Stimulated activated CD4-positive, alpha-beta T cell treated with anti-CD3 and anti-CD28 coated beads, Interleukin-4, amount 100 ng/mL, for 24 hours (primary cell): ENCODE measurements around the gene SELL.
A peak's percentile ranks its signal among the peaks of the same experiment; 100 is the strongest.
"Not testable (repeated sequence)": the region's sequence is repeated elsewhere in the genome, so short reads cannot be mapped to it uniquely, and the experiment has no call there.

Experiments
- DNase-seq: peaks from one replicate; pipeline ENCODE4 v3.0.0-alpha.2; 2020

The SELL gene

GRCh38 chr1:169711469-169712308 lies at the start of gene SELL:
Gene SELL (minus strand): TSS chr1:169711620. CDS start chr1:169711498, 122 bp downstream.
- DNase-seq = peak; percentile 81

- DNase-seq = no peak
These were observed 47.6 kb upstream of the SELL start for GRCh38 chr1:169759038-169759437.

- DNase-seq = no peak
These were observed 42.1 kb upstream of the SELL start for GRCh38 chr1:169753549-169753948.

GRCh38 chr1:169750041-169750440 lies 38.6 kb upstream of the SELL start:
- no peak for DNase-seq

- DNase-seq = no peak
These were observed 35.1 kb upstream of the SELL start for GRCh38 chr1:169746550-169746949.

GRCh38 chr1:169745015-169745861 lies 33.8 kb upstream of the SELL start:
- DNase-seq = no peak

GRCh38 chr1:169741666-169742394 lies 30.4 kb upstream of the SELL start:
- no peak for DNase-seq

- no peak for DNase-seq
These were observed 28.6 kb upstream of the SELL start for GRCh38 chr1:169739980-169740379.

GRCh38 chr1:169733924-169734323 lies 22.5 kb upstream of the SELL start, which contains the start of gene SELE:
Gene SELE (minus strand): TSS chr1:169734079. CDS start chr1:169733612, 467 bp downstream.
- DNase-seq = no peak

GRCh38 chr1:169731446-169731845 lies 20.0 kb upstream of the SELL start:
- DNase-seq = no peak

GRCh38 chr1:169729991-169730390 lies 18.6 kb upstream of the SELL start:
- DNase-seq = no peak

GRCh38 chr1:169727307-169727706 lies 15.9 kb upstream of the SELL start:
- no peak for DNase-seq

GRCh38 chr1:169726851-169727250 lies 15.4 kb upstream of the SELL start:
- no peak for DNase-seq

- no peak for DNase-seq
These were observed 14.5 kb upstream of the SELL start for GRCh38 chr1:169725930-169726329.

GRCh38 chr1:169724168-169724567 lies 12.7 kb upstream of the SELL start:
- no peak for DNase-seq

GRCh38 chr1:169723763-169724162 lies 12.3 kb upstream of the SELL start:
- DNase-seq = no peak

GRCh38 chr1:169722779-169723178 lies 11.4 kb upstream of the SELL start:
- no peak for DNase-seq

- not testable (repeated sequence) for DNase-seq
These were observed 3.7 kb upstream of the SELL start for GRCh38 chr1:169715100-169715499.

- DNase-seq = not testable (repeated sequence)
These were observed 1.7 kb upstream of the SELL start for GRCh38 chr1:169713090-169713489.

GRCh38 chr1:169712309-169712631 lies 850 bp upstream of the SELL start:
- no peak for DNase-seq

- no peak for DNase-seq
These were observed 2.8 kb downstream of the SELL start for GRCh38 chr1:169708647-169709046.

GRCh38 chr1:169707912-169708604 lies 3.4 kb downstream of the SELL start:
- no peak for DNase-seq

GRCh38 chr1:169704797-169705196 lies 6.6 kb downstream of the SELL start:
- no peak for DNase-seq
